Testis (tissue), 3 donors: ENCODE results near the gene SLC22A4. TPM values are rescaled to one million over a fixed set of nuclear protein-coding genes. Genes with fewer than 3 reads are reported as not detected.

Source experiments
- DNase-seq: peaks from one replicate; pipeline ENCODE4 v3.0.0-alpha.2; 2019
- H3K27ac ChIP-seq, 2 donors: fragments of 200-600 bp; sonication (generic); one replicate each; pipeline ENCODE4 v1.5.1; 2019
- H3K27me3 ChIP-seq: fragments of 200-600 bp; sonication (generic); one replicate; pipeline ENCODE4 v1.5.1; 2019
- H3K36me3 ChIP-seq: fragments of 200-600 bp; sonication (generic); one replicate; pipeline ENCODE4 v1.5.1; 2017; ENCODE audit warnings: low read depth; ENCODE audit errors: missing control alignments
- H3K4me1 ChIP-seq: fragments of 200-600 bp; sonication (generic); one replicate; pipeline ENCODE4 v1.5.1; 2019
- H3K4me3 ChIP-seq, 2 donors: fragments of 200-600 bp; sonication (generic); one replicate each; pipeline ENCODE4 v1.5.1; 2017 to 2019
- H3K9me3 ChIP-seq: fragments of 200-600 bp; sonication (generic); one replicate; pipeline ENCODE4 v1.5.1; 2017
- CTCF ChIP-seq, 3 experiments: fragments of 450-650 bp in 2 of 3; fragments of 200-600 bp in 1 of 3; sonication (generic) in 1 of 3; IDR thresholded peaks; one replicate each; pipeline ENCODE4 v1.5.1; 2016 to 2019; ENCODE audit warnings: antibody characterized with exemption in 3 of 3, mild to moderate bottlenecking in 2 of 3, moderate library complexity in 1 of 3
- POLR2A ChIP-seq: fragments of 450-650 bp; IDR thresholded peaks from one replicate; pipeline ENCODE4 v1.6.1; 2017; ENCODE audit warnings: antibody characterized with exemption, mild to moderate bottlenecking, moderate library complexity
- WGBS, 2 donors: methylation state at CpG; one replicate each; pipeline ENCODE4 v1.1.5; 2018; 5-methylcytosine and 5-hydroxymethylcytosine counted together
- intact Hi-C: fragments of 100-400 bp; cut with DNase I; formaldehyde crosslinking; loops from one replicate; pipeline ENCODE4 v1.15.1; 2023; ENCODE audit warnings: low total_unique reads
- polyA plus RNA-seq: library from polyadenylated mRNA; stranded (reverse); fragments of 350-450 nt; fragmentation: Illumina TruSeq; extraction: RNeasy Lipid Tissue Mini Kit (QIAGEN cat#74804); gene quantifications from one replicate; pipeline ENCODE4 v1.2.3, GENCODE V29; 2014; ENCODE audit warnings: low read depth, low replicate concordance; ENCODE audit not compliant: insufficient read depth
- total RNA-seq, 2 donors: library from RNA; depleted of rRNA; stranded (reverse); fragments of >200 nt; gene quantifications; one replicate each; pipeline ENCODE4 v1.2.3, GENCODE V29; 2016

SLC22A4 gene
- total and polyA plus RNA-seq, 3 donors from 2014 or later: 1.1 to 2.3 (median 1.5) TPM

DNA sequence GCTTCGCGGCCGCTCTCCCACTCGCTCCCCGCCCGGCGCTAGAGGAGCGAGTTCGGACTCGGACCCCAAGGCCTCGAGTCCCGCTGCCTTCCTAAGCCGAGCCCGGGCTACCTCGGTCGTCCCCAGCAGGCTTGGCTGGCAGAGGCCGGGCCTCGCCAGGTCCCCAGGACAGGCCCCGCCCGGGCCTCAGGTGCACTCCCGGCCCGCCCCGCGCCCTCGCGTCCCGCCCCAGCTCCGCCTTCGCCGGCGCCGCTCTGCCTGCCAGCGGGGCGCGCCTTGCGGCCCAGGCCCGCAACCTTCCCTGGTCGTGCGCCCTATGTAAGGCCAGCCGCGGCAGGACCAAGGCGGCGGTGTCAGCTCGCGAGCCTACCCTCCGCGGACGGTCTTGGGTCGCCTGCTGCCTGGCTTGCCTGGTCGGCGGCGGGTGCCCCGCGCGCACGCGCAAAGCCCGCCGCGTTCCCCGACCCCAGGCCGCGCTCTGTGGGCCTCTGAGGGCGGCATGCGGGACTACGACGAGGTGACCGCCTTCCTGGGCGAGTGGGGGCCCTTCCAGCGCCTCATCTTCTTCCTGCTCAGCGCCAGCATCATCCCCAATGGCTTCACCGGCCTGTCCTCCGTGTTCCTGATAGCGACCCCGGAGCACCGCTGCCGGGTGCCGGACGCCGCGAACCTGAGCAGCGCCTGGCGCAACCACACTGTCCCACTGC lies 75.4 kb downstream of the SLC22A4 start, which contains the start of gene SLC22A5:
TSS of gene SLC22A5 (plus strand) at position 237 of the 707 bp plus-strand sequence. CDS start at position 500, 263 bp downstream.
- peak; percentile 72 for DNase-seq
- H3K27ac ChIP-seq: peak within 1 kb of the TSS; percentile 81 to 89
- peak within 1 kb of the TSS; percentile 79 to 80 for H3K4me3 ChIP-seq
- 0% methylated on average over 10 to 37 of the region's 83 CpGs for WGBS, 2 donors
- peaks cover 6% of the 10 kb centered on the region for H3K4me1 ChIP-seq
- intact Hi-C loops: no loop called here
- TF ChIP-seq POLR2A: no peak
- no peak for TF ChIP-seq CTCF (IDR thresholded peaks at IDR 0.05)
- no peaks in the 10 kb centered on the region for H3K9me3 ChIP-seq
- H3K36me3 ChIP-seq: no peaks in the 10 kb centered on the region
- H3K27me3 ChIP-seq: no peaks in the 10 kb centered on the region

GRCh38 chr5:132370181-132370970 lies 76.2 kb downstream of the SLC22A4 start:
- TF ChIP-seq POLR2A (no peak), CTCF (IDR thresholded peaks at IDR 0.05) (no peak)
- intact Hi-C loops: no loop called here
- DNase-seq: no peak

DNA sequence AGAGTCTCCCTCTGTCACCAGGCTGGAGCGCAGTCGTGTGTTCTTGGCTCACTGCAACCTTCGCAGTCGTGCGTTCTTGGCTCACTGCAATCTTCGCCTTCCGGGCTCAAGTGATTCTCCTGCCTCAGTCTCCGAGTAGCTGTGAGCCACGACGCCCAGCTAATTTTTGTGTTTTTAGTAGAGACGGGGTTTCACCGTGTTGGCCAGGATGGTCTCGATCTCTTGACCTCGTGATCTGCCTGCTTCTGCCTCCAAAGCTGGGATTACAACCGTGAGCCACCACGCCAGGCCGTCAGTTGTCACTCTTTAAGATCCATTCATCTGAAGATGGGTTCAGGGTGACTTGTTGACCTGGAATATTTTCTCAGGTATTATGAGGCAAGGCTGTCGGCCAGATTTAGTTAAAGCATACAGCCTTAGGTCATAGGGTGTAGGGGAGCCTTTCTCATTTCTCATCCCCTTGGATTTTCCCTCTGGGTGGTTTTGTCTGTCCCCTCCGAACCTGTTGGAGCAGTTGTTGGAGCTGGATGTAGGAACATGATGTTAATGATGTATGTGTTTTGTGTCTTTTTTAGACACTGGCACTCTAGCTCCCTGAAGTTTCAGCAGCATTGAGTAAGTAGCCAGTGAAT lies 76.9 kb downstream of the SLC22A4 start:
- H3K4me3 ChIP-seq: no peak overlapping the region
- H3K27ac ChIP-seq: peak overlapping the region in 1 of 2 donors; percentile 89
- H3K27me3 ChIP-seq: no peaks in the 10 kb centered on the region
- peaks cover 6% of the 10 kb centered on the region for H3K4me1 ChIP-seq
- H3K36me3 ChIP-seq: no peaks in the 10 kb centered on the region
- WGBS, 2 donors: 54 to 79% methylated on average over 19 of the region's 19 CpGs
- H3K9me3 ChIP-seq: no peaks in the 10 kb centered on the region
- TF ChIP-seq CTCF (IDR thresholded peaks at IDR 0.05): no peak
- no peak for TF ChIP-seq POLR2A
- DNase-seq: no peak
- intact Hi-C loops: no loop called here

More at GRCh38 chr5:132370181-132370970, 76.2 kb downstream of the SLC22A4 start:
- Histone ChIP-seq H3K27me3 (no peaks in the 10 kb centered on the region), H3K4me1 (peaks cover 6% of the 10 kb centered on the region), H3K36me3 (no peaks in the 10 kb centered on the region), H3K9me3 (no peaks in the 10 kb centered on the region), H3K4me3 (peak overlapping the region; percentile 79 to 80), H3K27ac (peak overlapping the region; percentile 81 to 89)
- 12 to 25% methylated on average over 14 to 29 of the region's 34 CpGs for WGBS, 2 donors

GRCh38 chr5:132371603-132371994 lies 77.4 kb downstream of the SLC22A4 start:
- no peak overlapping the region for H3K4me3 ChIP-seq
- intact Hi-C loops: no loop called here

More at GRCh38 chr5:132371603-132371994, 77.4 kb downstream of the SLC22A4 start:
- Histone ChIP-seq H3K4me1 (peaks cover 6% of the 10 kb centered on the region), H3K27me3 (no peaks in the 10 kb centered on the region), H3K36me3 (no peaks in the 10 kb centered on the region), H3K27ac (no peak overlapping the region), H3K9me3 (no peaks in the 10 kb centered on the region)
- 78 to 90% methylated on average over 5 of the region's 5 CpGs for WGBS, 2 donors
- no peak for DNase-seq
- no peak for TF ChIP-seq POLR2A
- TF ChIP-seq CTCF (IDR thresholded peaks at IDR 0.05): no peak
